T47D (cell line): ENCODE measurements around the gene CRK.

Experiments used
- DNase-seq, 2 experiments: peaks; one replicate each; pipeline versions ENCODE4 v3.0.0 to v3.0.0-alpha.2; 2011 to 2012; ENCODE audit warnings: low read depth in 1 of 2, low spot score in 1 of 2
- JUND ChIP-seq: IDR thresholded peaks from 2 replicates; pipeline ENCODE4 v1.6.1; 2012; ENCODE audit warnings: low read depth
- in situ Hi-C: cut with HindIII; loops from 2 replicates; pipeline ENCODE4 v1.10.0; 2016; ENCODE audit warnings: low sequenced_read_pairs, low pct_unique_long_range_greater_than_20kb

CRK gene

DNA sequence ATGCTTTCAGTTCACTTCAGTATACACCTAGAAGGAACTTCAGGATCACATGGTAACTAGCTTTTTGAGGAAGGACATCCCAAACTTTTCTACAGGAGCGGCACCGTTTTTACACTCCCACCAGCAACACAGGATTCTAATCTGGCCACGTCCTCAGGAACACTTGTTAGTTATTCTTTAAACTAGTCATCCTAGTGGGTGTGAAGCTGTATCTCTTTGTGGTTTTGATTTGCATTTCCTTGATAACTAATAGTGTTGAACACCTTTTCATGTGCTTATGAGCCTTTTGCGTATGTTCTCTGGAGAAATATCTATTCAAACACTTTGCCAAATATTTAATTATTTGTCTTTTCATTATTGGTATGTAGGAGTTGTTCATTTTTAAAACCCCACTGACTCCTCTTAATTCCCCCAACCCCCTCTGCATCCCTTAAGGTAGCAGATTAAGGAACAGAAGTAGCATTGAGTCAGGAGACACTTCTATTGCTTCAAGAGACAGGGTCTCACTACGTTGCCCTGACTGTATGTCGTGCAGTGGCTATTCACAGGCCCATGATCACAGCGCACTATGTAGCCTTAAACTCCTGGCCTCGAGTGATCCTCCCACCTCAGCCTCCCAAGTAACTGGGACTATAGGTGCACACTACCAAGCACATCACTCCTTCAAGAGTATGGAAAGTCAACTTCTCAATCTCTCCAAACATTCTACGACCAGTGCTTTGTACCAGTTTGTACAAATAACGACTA is 81.4 kb downstream of the CRK start:
- no peak for DNase-seq
- TF ChIP-seq JUND: no peak
- in situ Hi-C loops: no loop called here

GRCh38 chr17:1373707-1374237 is 82.3 kb downstream of the CRK start:
- DNase-seq: no peak
- in situ Hi-C loops: no loop called here
- TF ChIP-seq JUND: no peak

DNA sequence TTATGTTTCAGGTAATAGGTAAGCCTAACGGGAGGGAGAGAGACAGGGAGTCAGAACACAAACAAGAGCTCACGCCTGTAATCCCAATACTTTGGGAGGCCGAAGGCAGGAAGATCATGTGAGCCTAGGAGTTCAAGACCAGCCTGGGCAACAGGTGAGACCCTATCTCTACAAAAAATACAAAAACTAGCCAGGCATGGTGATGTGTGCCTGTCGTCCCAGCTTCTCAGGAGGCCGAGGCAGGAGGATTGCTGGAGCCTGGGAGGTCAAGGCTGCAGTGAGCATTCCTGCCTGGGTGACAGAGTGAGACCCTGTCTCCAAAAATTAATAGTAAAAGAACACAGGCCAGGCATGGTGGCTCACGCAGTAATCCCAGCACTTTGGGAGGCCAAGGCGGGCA is 83.4 kb downstream of the CRK start:
- no peak for DNase-seq
- no peak for TF ChIP-seq JUND
- in situ Hi-C loops: no loop called here

DNA sequence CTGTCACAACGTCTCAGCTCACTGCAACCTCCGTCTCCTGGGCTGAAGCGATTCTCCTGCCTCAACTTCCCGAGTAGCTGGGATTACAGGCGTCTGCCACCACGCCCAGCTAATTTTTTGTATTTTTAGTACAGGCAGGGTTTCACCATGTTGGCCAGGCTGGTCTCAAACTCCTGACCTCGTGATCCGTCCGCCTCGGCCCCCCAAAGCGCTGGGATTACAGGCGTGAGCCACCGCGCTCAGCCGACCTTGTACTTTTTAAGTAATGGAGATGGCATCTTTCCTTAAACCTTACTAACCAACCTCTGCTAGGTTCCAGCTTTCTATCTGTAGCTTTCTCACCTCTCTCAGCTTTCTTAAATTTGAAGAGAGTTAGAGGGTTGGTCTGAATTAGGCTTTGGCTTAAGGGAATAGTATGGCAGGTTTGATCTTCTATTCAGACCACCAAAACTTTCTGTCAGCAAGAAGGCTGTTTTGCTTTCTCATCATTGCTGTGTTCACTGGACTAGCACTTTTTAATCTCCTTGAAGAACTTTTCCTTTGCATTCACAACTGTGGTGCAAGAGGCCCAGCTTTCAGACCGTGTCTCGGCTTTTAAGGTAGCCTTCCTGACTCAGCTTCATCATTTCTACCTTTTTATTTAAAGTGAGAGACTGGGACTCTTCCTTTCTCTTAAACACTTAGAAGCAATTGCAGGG is 84.0 kb downstream of the CRK start:
- no peak for DNase-seq
- TF ChIP-seq JUND: no peak

More for the DNA sequence above, 84.0 kb downstream of the CRK start:
- in situ Hi-C loops: no loop called here
